ENCODE data around the gene CCDC97.

GRCh38 chr19:41318696-41319499, 8.9 kb downstream of the CCDC97 start:
- TF ChIP-seq, protein P1, sequence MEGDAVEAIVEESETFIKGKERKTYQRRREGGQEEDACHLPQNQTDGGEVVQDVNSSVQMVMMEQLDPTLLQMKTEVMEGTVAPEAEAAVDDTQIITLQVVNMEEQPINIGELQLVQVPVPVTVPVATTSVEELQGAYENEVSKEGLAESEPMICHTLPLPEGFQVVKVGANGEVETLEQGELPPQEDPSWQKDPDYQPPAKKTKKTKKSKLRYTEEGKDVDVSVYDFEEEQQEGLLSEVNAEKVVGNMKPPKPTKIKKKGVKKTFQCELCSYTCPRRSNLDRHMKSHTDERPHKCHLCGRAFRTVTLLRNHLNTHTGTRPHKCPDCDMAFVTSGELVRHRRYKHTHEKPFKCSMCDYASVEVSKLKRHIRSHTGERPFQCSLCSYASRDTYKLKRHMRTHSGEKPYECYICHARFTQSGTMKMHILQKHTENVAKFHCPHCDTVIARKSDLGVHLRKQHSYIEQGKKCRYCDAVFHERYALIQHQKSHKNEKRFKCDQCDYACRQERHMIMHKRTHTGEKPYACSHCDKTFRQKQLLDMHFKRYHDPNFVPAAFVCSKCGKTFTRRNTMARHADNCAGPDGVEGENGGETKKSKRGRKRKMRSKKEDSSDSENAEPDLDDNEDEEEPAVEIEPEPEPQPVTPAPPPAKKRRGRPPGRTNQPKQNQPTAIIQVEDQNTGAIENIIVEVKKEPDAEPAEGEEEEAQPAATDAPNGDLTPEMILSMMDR (conservative IDR thresholded peaks at IDR 0.05 in 1 of 2, IDR thresholded peaks at IDR 0.05 in 1 of 2; ENCODE audit: extremely low read depth in 1 of 2, insufficient read depth in 1 of 2, low read depth in 1 of 2, low read length in 2 of 2) = no peak
- no peak for TF ChIP-seq EZH2 (IDR thresholded peaks at IDR 0.05; ENCODE audit: borderline replicate concordance, low read length)
